Left cardiac atrium (tissue), 2 donors: Measurements from ENCODE around the gene CAMKK1. TPM values are rescaled to one million over a fixed set of nuclear protein-coding genes. Genes with fewer than 3 reads are reported as not detected.

Experiments used
- total RNA-seq, 2 donors: library from RNA; stranded (reverse); fragmentation: NEBNext Ultra II Directional; extraction: Animal tissue kit (Norgen Biotek cat#: 25700); gene quantifications; one replicate each; pipeline ENCODE4 v1.2.1, GENCODE V29; 2021
- donor health status: DM: no; HTN: yes; CAD: no; lungs with severe emphysema.
- donor health status: DM: yes; HTN: yes; CAD: no.

Gene CAMKK1
- total RNA-seq, 2 donors from 2014 or later: 4.1 to 5.1 TPM

Other genes starting within 250 kb of the CAMKK1 start
- 100 to 1,000 TPM; 116 to 142 TPM for gene TAX1BP3, start 224.5 kb downstream of the CAMKK1 start, total RNA-seq
- gene EMC6, start 224.2 kb downstream of the CAMKK1 start, total RNA-seq: 10 to 100 TPM; 51.8 to 51.9 TPM
- gene P2RX5, start 196.9 kb downstream of the CAMKK1 start, total RNA-seq: 10 to 100 TPM in 1 of 2 donors, 1 to 10 TPM in 1; 7.7 to 13.5 TPM
- under 1 TPM; 0.16 to 0.47 TPM for gene HASPIN, start 169.2 kb downstream of the CAMKK1 start, total RNA-seq
- gene ITGAE, start 91.9 kb downstream of the CAMKK1 start, total RNA-seq: 10 to 100 TPM; 15.7 to 20.5 TPM
- 10 to 100 TPM; 16.3 to 24.4 TPM for gene NCBP3, start 46.8 kb downstream of the CAMKK1 start, total RNA-seq
- gene P2RX1, start 23.4 kb upstream of the CAMKK1 start, total RNA-seq: 1 to 10 TPM in 1 of 2 donors, under 1 TPM in 1; 0.62 to 3.5 TPM
- 10 to 100 TPM in 1 of 2 donors, 1 to 10 TPM in 1; 8.6 to 12.0 TPM for gene ATP2A3, start 71.4 kb upstream of the CAMKK1 start, total RNA-seq
- 10 to 100 TPM; 26.5 to 38.4 TPM for gene ZZEF1, start 250.0 kb upstream of the CAMKK1 start, total RNA-seq